OCI-LY1 (cell line): ENCODE data around the gene THSD7A.

ENCODE experiments used
- CTCF ChIP-seq: fragments of 200-600 bp; sonication (generic), shearing (Covaris generic); IDR thresholded peaks from 2 replicates; pipeline ENCODE4 v1.5.1; 2017; ENCODE audit warnings: mild to moderate bottlenecking, antibody characterized with exemption, low read length, moderate library complexity, mixed read lengths
- EZH2 ChIP-seq: fragments of 200-600 bp; sonication (generic), shearing (Covaris generic); IDR thresholded peaks from 2 replicates; pipeline ENCODE4 v1.8.0; 2017; ENCODE audit warnings: borderline replicate concordance, mixed run types, mild to moderate bottlenecking, antibody characterized with exemption, low read length, moderate library complexity, mixed read lengths

GRCh38 chr7:11625669-11626068 lies 206.3 kb downstream of the THSD7A start:
- no peak for TF ChIP-seq CTCF
- TF ChIP-seq EZH2: no peak
